Activated CD8-positive, alpha-beta T cell treated with anti-CD3 and anti-CD28 coated beads, Interleukin-2, amount 10 ng/mL, durations not matched to agents 7 days and 5 days (primary cell): ENCODE results near the gene DTYMK. TPM values are rescaled to one million over a fixed set of nuclear protein-coding genes. Genes with fewer than 3 reads are reported as not detected.
A peak's percentile ranks its signal among the peaks of the same experiment; 100 is the strongest.

Experiments used
- ATAC-seq: fragments of 150-1000 bp; cut with Tn5 transposase; one replicate; pipeline ENCODE4 v1.10.0; 2021; ENCODE audit warnings: moderate library complexity
- CTCF ChIA-PET: fragments of 350-600 bp; sonication (Branson Sonifier 250); formaldehyde crosslinking; loops from one replicate; lab custom pipeline; 2021; ENCODE audit warnings: antibody characterized with exemption; lab: Charles Lee
- POLR2A ChIA-PET: fragments of 350-600 bp; sonication (Branson Sonifier 250); formaldehyde crosslinking; loops from one replicate; lab custom pipeline; 2021; ENCODE audit warnings: antibody characterized with exemption; lab: Charles Lee
- DNase-seq: peaks from one replicate; pipeline ENCODE4 v3.0.0-alpha.2; 2020
- H3K27ac Mint-ChIP-seq: one replicate; pipeline ENCODE4 v1.8.0; 2021; ENCODE audit warnings: mild to moderate bottlenecking, mixed read lengths
- H3K27me3 Mint-ChIP-seq: one replicate; pipeline ENCODE4 v1.8.0; 2021; ENCODE audit warnings: low read depth, mixed read lengths
- H3K36me3 Mint-ChIP-seq: one replicate; pipeline ENCODE4 v1.8.0; 2021; ENCODE audit warnings: low read depth, mixed read lengths
- H3K4me1 Mint-ChIP-seq: one replicate; pipeline ENCODE4 v1.8.0; 2021; ENCODE audit warnings: low read depth, mixed read lengths
- H3K4me3 Mint-ChIP-seq: one replicate; pipeline ENCODE4 v1.8.0; 2021; ENCODE audit warnings: mild to moderate bottlenecking, mixed read lengths
- H3K9me3 Mint-ChIP-seq: one replicate; pipeline ENCODE4 v1.8.0; 2022; ENCODE audit warnings: mixed read lengths; ENCODE audit not compliant: insufficient read depth
- total RNA-seq, 2 experiments: library from RNA; stranded (reverse); gene quantifications; one replicate each; pipeline ENCODE4 v1.2.3, GENCODE V29; 2021

The DTYMK gene
- total RNA-seq, 2 experiments from 2014 or later = 101 to 103 TPM

GRCh38 chr2:241678784-241679540 is 7.7 kb downstream of the DTYMK start:
- Mint-ChIP-seq H3K9me3 (no peaks in the 10 kb centered on the region), H3K4me3 (no peak overlapping the region)
- CTCF ChIA-PET = interaction anchor here (0.9 kb wide), 1 partner anchor 23 kb away, joined by 3 read pairs; the partner anchor contains the start of gene ING5

GRCh38 chr2:241678307-241678706 is 8.3 kb downstream of the DTYMK start:
- POLR2A ChIA-PET = no interaction called here
- Mint-ChIP-seq H3K9me3 (no peaks in the 10 kb centered on the region), H3K36me3 (peaks cover 72% of the 10 kb centered on the region), H3K27ac (no peak overlapping the region), H3K4me1 (peaks cover 22% of the 10 kb centered on the region), H3K27me3 (no peaks in the 10 kb centered on the region), H3K4me3 (no peak overlapping the region)
- no peak for ATAC-seq
- CTCF ChIA-PET = no interaction called here
- no peak for DNase-seq

More at GRCh38 chr2:241678784-241679540, 7.7 kb downstream of the DTYMK start:
- H3K27me3 Mint-ChIP-seq = no peaks in the 10 kb centered on the region
- H3K36me3 Mint-ChIP-seq = peaks cover 77% of the 10 kb centered on the region
- no peak overlapping the region for H3K27ac Mint-ChIP-seq
- POLR2A ChIA-PET = no interaction called here
- ATAC-seq (no peak), DNase-seq (no peak)
- peaks cover 17% of the 10 kb centered on the region for H3K4me1 Mint-ChIP-seq

GRCh38 chr2:241677392-241677791 is 9.2 kb downstream of the DTYMK start:
- CTCF ChIA-PET = interaction anchor here (0.7 kb wide), 1 partner anchor 62 kb away, joined by 3 read pairs; no protein-coding TSS in a partner anchor
- H3K27me3 Mint-ChIP-seq = no peaks in the 10 kb centered on the region
- no peaks in the 10 kb centered on the region for H3K9me3 Mint-ChIP-seq

GRCh38 chr2:241676665-241677064 is 9.9 kb downstream of the DTYMK start:
- no peak for ATAC-seq
- POLR2A ChIA-PET = no interaction called here
- H3K4me1 Mint-ChIP-seq = peaks cover 27% of the 10 kb centered on the region
- CTCF ChIA-PET = no interaction called here
- H3K9me3 Mint-ChIP-seq = no peaks in the 10 kb centered on the region
- H3K36me3 Mint-ChIP-seq = peaks cover 63% of the 10 kb centered on the region
- H3K27me3 Mint-ChIP-seq = no peaks in the 10 kb centered on the region
- no peak for DNase-seq
- no peak overlapping the region for H3K4me3 Mint-ChIP-seq
- H3K27ac Mint-ChIP-seq = no peak overlapping the region

More at GRCh38 chr2:241677392-241677791, 9.2 kb downstream of the DTYMK start:
- Mint-ChIP-seq H3K36me3 (peaks cover 68% of the 10 kb centered on the region), H3K27ac (no peak overlapping the region), H3K4me1 (peaks cover 28% of the 10 kb centered on the region), H3K4me3 (no peak overlapping the region)
- ATAC-seq = no peak
- no peak for DNase-seq
- POLR2A ChIA-PET = no interaction called here

GRCh38 chr2:241675885-241676284 is 10.7 kb downstream of the DTYMK start:
- H3K4me1 Mint-ChIP-seq = peaks cover 22% of the 10 kb centered on the region
- peaks cover 61% of the 10 kb centered on the region for H3K36me3 Mint-ChIP-seq
- DNase-seq = no peak
- POLR2A ChIA-PET = interaction anchor here (0.6 to 1.7 kb wide), 2 partner anchors 11 to 155 kb away, joined by 3 to 9 read pairs; partner anchors contain the start of gene DTYMK
- no peak for ATAC-seq
- no peak overlapping the region for H3K4me3 Mint-ChIP-seq
- H3K9me3 Mint-ChIP-seq = no peaks in the 10 kb centered on the region
- no peaks in the 10 kb centered on the region for H3K27me3 Mint-ChIP-seq
- H3K27ac Mint-ChIP-seq = no peak overlapping the region
- CTCF ChIA-PET = interaction anchor here (1.2 kb wide), 1 partner anchor 11 kb away, joined by 5 read pairs; the partner anchor contains the start of gene DTYMK

- H3K27me3 Mint-ChIP-seq = no peaks in the 10 kb centered on the region
- DNase-seq = no peak
- H3K4me1 Mint-ChIP-seq = peaks cover 19% of the 10 kb centered on the region
- peak overlapping the region; percentile 80 for H3K27ac Mint-ChIP-seq
- POLR2A ChIA-PET = no interaction called here
- H3K9me3 Mint-ChIP-seq = no peaks in the 10 kb centered on the region
- no peak for ATAC-seq
- no peak overlapping the region for H3K4me3 Mint-ChIP-seq
- peaks cover 45% of the 10 kb centered on the region for H3K36me3 Mint-ChIP-seq
- CTCF ChIA-PET = no interaction called here
These were observed 12.6 kb downstream of the DTYMK start for GRCh38 chr2:241673797-241674725.

- no peak for ATAC-seq
These were observed 13.4 kb downstream of the DTYMK start for GRCh38 chr2:241673189-241673663.

GRCh38 chr2:241672243-241673188 is 14.1 kb downstream of the DTYMK start:
- peak overlapping the region; percentile 80 for H3K27ac Mint-ChIP-seq
- peaks cover 41% of the 10 kb centered on the region for H3K36me3 Mint-ChIP-seq
- no peaks in the 10 kb centered on the region for H3K9me3 Mint-ChIP-seq
- ChIA-PET POLR2A (no interaction called here), CTCF (no interaction called here)
- no peaks in the 10 kb centered on the region for H3K27me3 Mint-ChIP-seq
- no peak for ATAC-seq
- H3K4me3 Mint-ChIP-seq = no peak overlapping the region
- DNase-seq = no peak
- H3K4me1 Mint-ChIP-seq = peaks cover 19% of the 10 kb centered on the region

More at GRCh38 chr2:241673189-241673663, 13.4 kb downstream of the DTYMK start:
- CTCF ChIA-PET = no interaction called here
- H3K4me1 Mint-ChIP-seq = peaks cover 19% of the 10 kb centered on the region
- no peaks in the 10 kb centered on the region for H3K27me3 Mint-ChIP-seq
- H3K9me3 Mint-ChIP-seq = no peaks in the 10 kb centered on the region
- H3K27ac Mint-ChIP-seq = peak overlapping the region; percentile 80
- no peak for DNase-seq
- no peak overlapping the region for H3K4me3 Mint-ChIP-seq
- peaks cover 42% of the 10 kb centered on the region for H3K36me3 Mint-ChIP-seq
- POLR2A ChIA-PET = no interaction called here

- Mint-ChIP-seq H3K27me3 (no peaks in the 10 kb centered on the region), H3K4me3 (no peak overlapping the region), H3K4me1 (peaks cover 19% of the 10 kb centered on the region), H3K36me3 (peaks cover 38% of the 10 kb centered on the region), H3K9me3 (no peaks in the 10 kb centered on the region), H3K27ac (no peak overlapping the region)
- POLR2A ChIA-PET = interaction anchor here (0.6 kb wide), 1 partner anchor 173 kb away, joined by 3 read pairs; no protein-coding TSS in a partner anchor
- CTCF ChIA-PET = no interaction called here
- ATAC-seq (no peak), DNase-seq (no peak)
These were observed 15.0 kb downstream of the DTYMK start for GRCh38 chr2:241671457-241672240.

- CTCF ChIA-PET = no interaction called here
- Mint-ChIP-seq H3K27me3 (no peaks in the 10 kb centered on the region), H3K4me1 (peaks cover 19% of the 10 kb centered on the region), H3K9me3 (no peaks in the 10 kb centered on the region), H3K27ac (no peak overlapping the region), H3K36me3 (peaks cover 32% of the 10 kb centered on the region), H3K4me3 (no peak overlapping the region)
- ATAC-seq = no peak
- DNase-seq = no peak
- POLR2A ChIA-PET = interaction anchor here (0.8 kb wide), 1 partner anchor 9 kb away, joined by 3 read pairs; no protein-coding TSS in a partner anchor
These were observed 16.1 kb downstream of the DTYMK start for GRCh38 chr2:241670333-241671110.
